ENCODE data around the gene OR10G2.

Gene OR10G2
- long read RNA-seq = 0 reads

DNA sequence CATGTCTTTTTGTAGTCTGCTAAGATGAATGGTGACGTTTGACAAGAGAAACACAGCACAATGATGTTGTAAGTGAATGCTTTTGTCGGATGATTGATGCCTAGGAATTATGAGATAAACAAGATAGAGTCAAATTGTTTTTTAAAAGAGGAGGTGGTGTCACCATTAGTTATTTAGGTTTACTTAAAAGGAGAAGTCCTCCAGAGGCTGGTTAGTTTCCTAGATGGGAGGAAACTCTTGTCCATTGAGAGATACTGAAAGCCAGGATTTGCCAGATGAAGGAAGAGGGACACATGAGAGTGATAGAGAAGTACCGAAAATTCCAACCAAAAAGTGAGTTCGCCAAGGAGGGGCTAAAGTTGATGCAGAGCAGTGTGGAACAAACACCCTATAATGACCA lies at the start of gene OR10G2:
Gene OR10G2, minus strand, starts transcription at position 101 of the 400 bp plus-strand sequence. Its CDS starts 98 bp downstream, at position 3.
- Histone ChIP-seq H3K27me3 (ENCODE audit: insufficient read depth, poor library complexity, severe bottlenecking) (no peaks in the 10 kb centered on the region), H3K4me3 (replicated peaks; ENCODE audit: insufficient read depth, low read length) (no peak within 1 kb of the TSS), H3K27ac (replicated peaks) (no peak within 1 kb of the TSS)
- TF ChIP-seq, protein P1, sequence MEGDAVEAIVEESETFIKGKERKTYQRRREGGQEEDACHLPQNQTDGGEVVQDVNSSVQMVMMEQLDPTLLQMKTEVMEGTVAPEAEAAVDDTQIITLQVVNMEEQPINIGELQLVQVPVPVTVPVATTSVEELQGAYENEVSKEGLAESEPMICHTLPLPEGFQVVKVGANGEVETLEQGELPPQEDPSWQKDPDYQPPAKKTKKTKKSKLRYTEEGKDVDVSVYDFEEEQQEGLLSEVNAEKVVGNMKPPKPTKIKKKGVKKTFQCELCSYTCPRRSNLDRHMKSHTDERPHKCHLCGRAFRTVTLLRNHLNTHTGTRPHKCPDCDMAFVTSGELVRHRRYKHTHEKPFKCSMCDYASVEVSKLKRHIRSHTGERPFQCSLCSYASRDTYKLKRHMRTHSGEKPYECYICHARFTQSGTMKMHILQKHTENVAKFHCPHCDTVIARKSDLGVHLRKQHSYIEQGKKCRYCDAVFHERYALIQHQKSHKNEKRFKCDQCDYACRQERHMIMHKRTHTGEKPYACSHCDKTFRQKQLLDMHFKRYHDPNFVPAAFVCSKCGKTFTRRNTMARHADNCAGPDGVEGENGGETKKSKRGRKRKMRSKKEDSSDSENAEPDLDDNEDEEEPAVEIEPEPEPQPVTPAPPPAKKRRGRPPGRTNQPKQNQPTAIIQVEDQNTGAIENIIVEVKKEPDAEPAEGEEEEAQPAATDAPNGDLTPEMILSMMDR (IDR thresholded peaks at IDR 0.05; ENCODE audit: insufficient read depth, low read length) = no peak
- TF ChIP-seq POLR2AphosphoS5 (IDR thresholded peaks at IDR 0.05; ENCODE audit: low read depth) (no peak), REST (IDR thresholded peaks at IDR 0.05; ENCODE audit: insufficient replicate concordance, low read depth) (no peak), GABPA (IDR thresholded peaks at IDR 0.05; ENCODE audit: low read depth) (no peak), SPI1 (IDR thresholded peaks at IDR 0.05; ENCODE audit: borderline replicate concordance, low read depth) (no peak)
- DNase-seq (ENCODE audit: low read depth in 1 of 2, low spot score in 1 of 2) = no peak

DNA sequence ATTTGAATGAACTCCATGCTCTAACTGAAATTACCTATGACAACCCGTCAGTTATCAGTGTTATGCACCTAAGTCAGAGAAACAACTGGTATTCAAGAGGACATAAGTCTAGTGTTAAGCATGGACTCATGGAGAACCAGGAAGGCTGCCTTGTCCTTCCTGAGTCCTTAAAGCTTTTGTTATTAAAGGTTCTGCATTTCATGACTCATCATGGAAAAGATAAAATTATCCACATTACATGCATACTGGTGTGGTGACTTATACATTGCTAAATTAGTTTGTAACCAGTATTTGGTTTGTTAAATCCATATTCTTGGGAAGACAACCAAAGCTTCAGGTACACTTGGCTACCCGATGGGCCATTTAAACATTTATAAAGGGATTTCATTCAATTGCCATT lies 45.3 kb upstream of the OR10G2 start:
- Histone ChIP-seq H3K27me3 (ENCODE audit: insufficient read depth, poor library complexity, severe bottlenecking) (peaks cover 5% of the 10 kb centered on the region), H3K4me3 (replicated peaks; ENCODE audit: insufficient read depth, low read length) (no peak overlapping the region), H3K27ac (replicated peaks) (no peak overlapping the region)
- DNase-seq (ENCODE audit: low read depth in 1 of 2, low spot score in 1 of 2) = no peak
- TF ChIP-seq, protein P1 (IDR thresholded peaks at IDR 0.05; ENCODE audit: insufficient read depth, low read length) = no peak
- TF ChIP-seq SPI1 (IDR thresholded peaks at IDR 0.05; ENCODE audit: borderline replicate concordance, low read depth) (no peak), REST (IDR thresholded peaks at IDR 0.05; ENCODE audit: insufficient replicate concordance, low read depth) (no peak), GABPA (IDR thresholded peaks at IDR 0.05; ENCODE audit: low read depth) (no peak), POLR2AphosphoS5 (IDR thresholded peaks at IDR 0.05; ENCODE audit: low read depth) (no peak)

- Histone ChIP-seq H3K4me3 (replicated peaks; ENCODE audit: insufficient read depth, low read length) (no peak overlapping the region), H3K27me3 (ENCODE audit: insufficient read depth, poor library complexity, severe bottlenecking) (peaks cover 5% of the 10 kb centered on the region), H3K27ac (replicated peaks) (no peak overlapping the region)
- no peak for DNase-seq (ENCODE audit: low read depth in 1 of 2, low spot score in 1 of 2)
- TF ChIP-seq POLR2AphosphoS5 (IDR thresholded peaks at IDR 0.05; ENCODE audit: low read depth) = no peak
- TF ChIP-seq GABPA (IDR thresholded peaks at IDR 0.05; ENCODE audit: low read depth) = no peak
- TF ChIP-seq SPI1 (IDR thresholded peaks at IDR 0.05; ENCODE audit: borderline replicate concordance, low read depth) = no peak
- TF ChIP-seq, protein P1 (IDR thresholded peaks at IDR 0.05; ENCODE audit: insufficient read depth, low read length) = no peak
- no peak for TF ChIP-seq REST (IDR thresholded peaks at IDR 0.05; ENCODE audit: insufficient replicate concordance, low read depth)
Measured at GRCh38 chr14:21675566-21675965, 40.8 kb upstream of the OR10G2 start.
